IMR-90 (cell line): ENCODE measurements around the gene CAMTA1. TPM values are rescaled to one million over a fixed set of nuclear protein-coding genes. Genes with fewer than 3 reads are reported as not detected.
A peak's percentile ranks its signal among the peaks of the same experiment; 100 is the strongest.

Experiments
- ATAC-seq: fragments of 200-7000 bp; cut with Tn5 transposase; 2 replicates; pipeline ENCODE4 v1.9.1; 2020; ENCODE audit warnings: low read depth, mild to moderate bottlenecking, moderate library complexity
- BruUV-seq: library from RNA; stranded (reverse); fragments of 400-500 nt; replicated peaks from 2 replicates; lab custom pipeline; 2021; lab: Mats Ljungman, UMichigan
- CTCF ChIA-PET: fragments of 300-600 bp; formaldehyde crosslinking; extraction: SDS; loops from one replicate; lab custom pipeline; 2021; ENCODE audit warnings: antibody characterized with exemption; lab: Yijun Ruan, JAX
- POLR2A ChIA-PET: fragments of 300-600 bp; sonication (Branson Sonifier 250); formaldehyde crosslinking; loops from one replicate; lab custom pipeline; 2022; ENCODE audit warnings: antibody characterized with exemption; ENCODE audit not compliant: unreplicated experiment; lab: Charles Lee
- DNase-seq: peaks from one replicate; pipeline ENCODE4 v3.0.0; 2013
- H2AFZ ChIP-seq: replicated peaks from 2 replicates; pipeline ENCODE3; 2013; ENCODE audit warnings: low read length, mild to moderate bottlenecking; ENCODE audit not compliant: poor library complexity
- H2AK5ac ChIP-seq: 2 replicates; pipeline ENCODE4 v1.6.1; 2013; ENCODE audit warnings: low read depth, low read length, inconsistent platforms
- H2AK9ac ChIP-seq: replicated peaks from 2 replicates; pipeline ENCODE3; 2013; ENCODE audit warnings: mild to moderate bottlenecking, low read depth, low read length, moderate library complexity; ENCODE audit not compliant: poor library complexity
- H2BK120ac ChIP-seq: 2 replicates; pipeline ENCODE4 v1.6.1; 2013; ENCODE audit warnings: low read depth, low read length, inconsistent platforms
- H2BK15ac ChIP-seq: 3 replicates; pipeline ENCODE4 v1.6.1; 2013; ENCODE audit warnings: low read depth, low read length, inconsistent platforms
- H2BK20ac ChIP-seq: 2 replicates; pipeline ENCODE4 v1.6.1; 2013; ENCODE audit warnings: low read depth, mild to moderate bottlenecking, inconsistent platforms, low read length, moderate library complexity
- H2BK5ac ChIP-seq: 2 replicates; pipeline ENCODE4 v1.6.1; 2013; ENCODE audit warnings: mild to moderate bottlenecking, low read depth, low read length, inconsistent platforms; ENCODE audit not compliant: poor library complexity, severe bottlenecking
- H3K14ac ChIP-seq: replicated peaks from 2 replicates; pipeline ENCODE4 v1.6.1; 2013; ENCODE audit warnings: low read depth, low read length, inconsistent platforms
- H3K18ac ChIP-seq: 2 replicates; pipeline ENCODE4 v1.6.1; 2013; ENCODE audit warnings: low read depth, low read length, control low read depth
- H3K23ac ChIP-seq: 2 replicates; pipeline ENCODE4 v1.6.1; 2013; ENCODE audit warnings: low read depth, low read length, inconsistent platforms
- H3K27ac ChIP-seq: 2 replicates; pipeline ENCODE4 v1.5.1; 2013; ENCODE audit warnings: mild to moderate bottlenecking, control low read depth, low read length; ENCODE audit not compliant: insufficient read depth
- H3K27me3 ChIP-seq: 2 replicates; pipeline ENCODE4 v1.6.1; 2013; ENCODE audit warnings: low read length; ENCODE audit not compliant: control insufficient read depth, insufficient read depth
- H3K36me3 ChIP-seq: 2 replicates; pipeline ENCODE4 v1.6.1; 2013; ENCODE audit warnings: low read length, mixed read lengths; ENCODE audit not compliant: control insufficient read depth, insufficient read depth
- H3K4ac ChIP-seq: 2 replicates; pipeline ENCODE4 v1.6.1; 2013; ENCODE audit warnings: low read depth, low read length, inconsistent platforms
- H3K4me1 ChIP-seq: 2 replicates; pipeline ENCODE4 v1.6.1; 2013; ENCODE audit warnings: low read length, mixed read lengths; ENCODE audit not compliant: control insufficient read depth, insufficient read depth
- H3K4me2 ChIP-seq: 2 replicates; pipeline ENCODE4 v1.6.1; 2013; ENCODE audit warnings: low read depth, mild to moderate bottlenecking, control low read depth, low read length, moderate library complexity
- H3K4me3 ChIP-seq: 2 replicates; pipeline ENCODE4 v1.5.1; 2013; ENCODE audit warnings: low read depth, mild to moderate bottlenecking, control low read depth, low read length, moderate library complexity; ENCODE audit not compliant: insufficient read depth
- H3K56ac ChIP-seq: 2 replicates; pipeline ENCODE4 v1.6.1; 2013; ENCODE audit warnings: low read length, inconsistent platforms; ENCODE audit not compliant: insufficient read depth; ENCODE audit errors: extremely low read depth
- H3K79me1 ChIP-seq, 2 experiments: 2 replicates each; pipeline ENCODE4 v1.6.1; 2013; ENCODE audit warnings: low read length in 2 of 2, inconsistent platforms in 1 of 2, low read depth in 1 of 2
- H3K9ac ChIP-seq: 2 replicates; pipeline ENCODE4 v1.6.1; 2013; ENCODE audit warnings: low read depth, low read length, control low read depth
- H3K9me1 ChIP-seq: 2 replicates; pipeline ENCODE4 v1.6.1; 2013; ENCODE audit warnings: low read length, inconsistent platforms; ENCODE audit not compliant: insufficient read depth
- H3K9me3 ChIP-seq: 2 replicates; pipeline ENCODE4 v1.6.1; 2013; ENCODE audit warnings: low read length; ENCODE audit not compliant: control insufficient read depth, insufficient read depth
- H4K20me1 ChIP-seq: 2 replicates; pipeline ENCODE4 v1.6.1; 2013; ENCODE audit warnings: low read length, inconsistent platforms; ENCODE audit not compliant: insufficient read depth
- H4K5ac ChIP-seq: 2 replicates; pipeline ENCODE4 v1.6.1; 2013; ENCODE audit warnings: mild to moderate bottlenecking, low read depth, low read length, control low read depth
- H4K8ac ChIP-seq, 2 experiments: 2 replicates each; pipeline ENCODE4 v1.6.1; 2013; ENCODE audit warnings: low read depth in 2 of 2, low read length in 2 of 2, control low read depth in 1 of 2, inconsistent platforms in 1 of 2
- H4K91ac ChIP-seq: 2 replicates; pipeline ENCODE4 v1.6.1; 2013; ENCODE audit warnings: low read depth, low read length, inconsistent platforms; ENCODE audit not compliant: insufficient read depth
- BHLHE40 ChIP-seq: fragments of 150-350 bp; IDR thresholded peaks from 2 replicates; pipeline ENCODE4 v1.6.1; 2016; ENCODE audit warnings: mild to moderate bottlenecking, low read depth, low read length
- CEBPB ChIP-seq: IDR thresholded peaks from 2 replicates; pipeline ENCODE4 v1.6.1; 2012; ENCODE audit warnings: low read depth, low read length, improper control_type of control experiment
- CHD1 ChIP-seq: IDR thresholded peaks from 2 replicates; pipeline ENCODE4 v1.6.1; 2012; ENCODE audit warnings: low read depth, low read length, improper control_type of control experiment
- CTCF ChIP-seq: conservative IDR thresholded peaks from 2 replicates; pipeline ENCODE4 v1.5.1; 2012; ENCODE audit warnings: mild to moderate bottlenecking, low read depth, low read length, improper control_type of control experiment
- FOS ChIP-seq: fragments of 150-350 bp; IDR thresholded peaks from 2 replicates; pipeline ENCODE4 v1.6.1; 2016; ENCODE audit warnings: low read depth, low read length
- MAFK ChIP-seq: IDR thresholded peaks from 2 replicates; pipeline ENCODE4 v1.6.1; 2012; ENCODE audit warnings: low read depth, low read length, improper control_type of control experiment
- MAZ ChIP-seq: IDR thresholded peaks from 2 replicates; pipeline ENCODE4 v1.6.1; 2012; ENCODE audit warnings: low read depth, mild to moderate bottlenecking, low read length, improper control_type of control experiment, moderate library complexity, borderline replicate concordance
- NFE2L2 ChIP-seq: fragments of 150-350 bp; IDR thresholded peaks from 2 replicates; pipeline ENCODE4 v1.6.1; 2016; ENCODE audit warnings: low read depth, mild to moderate bottlenecking, low read length
- POLR2A ChIP-seq: IDR thresholded peaks from 2 replicates; pipeline ENCODE4 v1.6.1; 2012; ENCODE audit warnings: mild to moderate bottlenecking, low read depth, low read length
- RAD21 ChIP-seq: IDR thresholded peaks from 2 replicates; pipeline ENCODE4 v1.6.1; 2012; ENCODE audit warnings: low read length, improper control_type of control experiment
- RFX5 ChIP-seq: IDR thresholded peaks from 2 replicates; pipeline ENCODE4 v1.8.0; 2012; ENCODE audit warnings: low read depth, mild to moderate bottlenecking, low read length, moderate library complexity
- SMC3 ChIP-seq: fragments of 150-350 bp; IDR thresholded peaks from 2 replicates; pipeline ENCODE4 v1.6.1; 2016; ENCODE audit warnings: low read depth, mild to moderate bottlenecking, antibody characterized with exemption, low read length, moderate library complexity
- WGBS, 2 experiments: methylation state at CpG; one replicate each; pipeline versions ENCODE4 v1.1.5 to v1.1.7; 2013; ENCODE audit warnings: missing lambda C conversion rate in 2 of 2; ENCODE audit not compliant: insufficient read length in 1 of 2; ENCODE audit errors: extremely low coverage in 2 of 2; 5-methylcytosine and 5-hydroxymethylcytosine counted together
- dilution Hi-C: fragments of 300-500 bp; cut with HindIII; formaldehyde crosslinking; loops from one replicate; pipeline ENCODE4 v1.14.3; 2018; ENCODE audit warnings: low sequenced_read_pairs; ENCODE audit not compliant: unreplicated experiment
- in situ Hi-C: fragments of 300-500 bp; cut with MboI; formaldehyde crosslinking; loops from 3 replicates; pipeline ENCODE4 v1.14.3; 2019; ENCODE audit warnings: low sequenced_read_pairs, inconsistent platforms, mixed read lengths
- intact Hi-C: fragments of 100-400 bp; cut with micrococcal nuclease; formaldehyde crosslinking; loops from 2 replicates; pipeline ENCODE4 v1.10.0; 2022
- polyA plus RNA-seq, 3 experiments: library from polyadenylated mRNA; depleted of rRNA; stranded (reverse); fragments of >200 nt; gene quantifications; 2 replicates each; pipeline ENCODE4 v1.2.3, GENCODE V29; 2012; ENCODE audit warnings: low replicate concordance in 1 of 3
- total RNA-seq: library from RNA; depleted of rRNA; stranded (reverse); fragments of >200 nt; gene quantifications from 2 replicates; pipeline ENCODE4 v1.2.3, GENCODE V29; 2012
- TF ChIP-seq, protein P1 (sequence below): fragments of 150-350 bp; IDR thresholded peaks from 2 replicates; pipeline ENCODE4 v1.6.1; 2017; ENCODE audit warnings: mild to moderate bottlenecking, antibody characterized with exemption, low read length, low read depth

CAMTA1 gene
- total and polyA plus RNA-seq, 2 of the 4 experiments (the other 2 are of a cell fraction): 35.5 to 74.3 TPM

- no peak overlapping the region for H3K9ac ChIP-seq
- no peak overlapping the region for H4K5ac ChIP-seq
- no peaks in the 10 kb centered on the region for H3K36me3 ChIP-seq
- H2AK9ac ChIP-seq: peak overlapping the region; percentile 82
- H2BK120ac ChIP-seq: no peak overlapping the region
- DNase-seq (no peak), ATAC-seq (no peak)
- H3K18ac ChIP-seq: no peak overlapping the region
- BruUV-seq: no TSS peak
- ChIA-PET CTCF (interaction anchor here (1.1 to 9.2 kb wide), 7 partner anchors 82 to 104 kb away, joined by 3 to 108 read pairs (median 5); partner anchors contain the start of gene VAMP3), POLR2A (no interaction called here)
- no peaks in the 10 kb centered on the region for H3K9me1 ChIP-seq
- no peak overlapping the region for H3K27ac ChIP-seq
- TF ChIP-seq MAZ (no peak), RFX5 (no peak), POLR2A (no peak), BHLHE40 (no peak), CTCF (no peak), RAD21 (no peak), CEBPB (no peak), CHD1 (no peak), NFE2L2 (no peak), SMC3 (no peak), MAFK (no peak), FOS (no peak)
- TF ChIP-seq, protein P1, sequence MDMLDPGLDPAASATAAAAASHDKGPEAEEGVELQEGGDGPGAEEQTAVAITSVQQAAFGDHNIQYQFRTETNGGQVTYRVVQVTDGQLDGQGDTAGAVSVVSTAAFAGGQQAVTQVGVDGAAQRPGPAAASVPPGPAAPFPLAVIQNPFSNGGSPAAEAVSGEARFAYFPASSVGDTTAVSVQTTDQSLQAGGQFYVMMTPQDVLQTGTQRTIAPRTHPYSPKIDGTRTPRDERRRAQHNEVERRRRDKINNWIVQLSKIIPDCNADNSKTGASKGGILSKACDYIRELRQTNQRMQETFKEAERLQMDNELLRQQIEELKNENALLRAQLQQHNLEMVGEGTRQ: no peak
- H3K9me3 ChIP-seq: no peaks in the 10 kb centered on the region
- in situ Hi-C loops: loop anchor here (5.0 to 25.0 kb wide), 2 partner anchors 85 to 645 kb away; partner anchors contain the start of gene SLC45A1
- intact Hi-C loops: loop anchor here (1.0 to 10.0 kb wide), 5 partner anchors 85 to 648 kb away; partner anchors contain the start of genes PARK7 and SLC45A1
- H3K14ac ChIP-seq: no peak overlapping the region
- H4K91ac ChIP-seq: no peak overlapping the region
- peaks cover 21% of the 10 kb centered on the region for H3K27me3 ChIP-seq
- dilution Hi-C loops: no loop called here
- H3K79me1 ChIP-seq: no peaks in the 10 kb centered on the region
- H2BK20ac ChIP-seq: no peak overlapping the region
- H3K4me3 ChIP-seq: no peak overlapping the region
- H2BK15ac ChIP-seq: no peak overlapping the region
- no peak overlapping the region for H2AK5ac ChIP-seq
- 100% methylated on average over 1 of the region's 11 CpGs; no CpG with 5 or more reads in 1 of the 2 experiments for WGBS, 2 experiments
- H3K4ac ChIP-seq: no peak overlapping the region
- no peak overlapping the region for H3K56ac ChIP-seq
- H4K20me1 ChIP-seq: no peaks in the 10 kb centered on the region
- H3K4me2 ChIP-seq: no peak overlapping the region
- no peak overlapping the region for H3K23ac ChIP-seq
- no peaks in the 10 kb centered on the region; the same call in 1 of the 2 replicates for H3K4me1 ChIP-seq
- H4K8ac ChIP-seq: no peak overlapping the region
- H2BK5ac ChIP-seq: no peak overlapping the region
- peak overlapping the region; percentile 1 for H2AFZ ChIP-seq
Measured at GRCh38 chr1:7667159-7667558, 881.9 kb downstream of the CAMTA1 start.
